ENCODE data around the gene SLC38A2.

The SLC38A2 gene

DNA sequence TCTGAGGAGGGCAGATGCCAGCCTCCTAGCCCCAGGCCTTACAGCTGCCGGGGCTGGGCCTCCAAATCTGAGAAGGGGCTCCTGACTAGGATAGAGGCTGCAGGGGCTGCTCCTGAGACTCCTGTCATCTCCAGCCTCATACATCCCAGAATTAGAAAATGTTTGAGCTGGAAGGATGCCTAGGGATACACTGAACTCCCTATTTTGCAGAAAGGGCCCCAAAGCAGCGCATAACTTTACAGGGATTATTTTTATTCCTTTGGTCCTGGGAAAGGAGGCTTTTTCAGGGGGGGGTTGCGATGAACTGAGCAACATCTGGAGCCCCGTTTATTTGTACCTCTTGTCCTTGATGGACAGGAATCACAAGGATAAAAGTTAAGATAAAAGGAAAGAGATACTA is 35.9 kb upstream of the SLC38A2 start:
- H3K9me3 ChIP-seq (ENCODE audit: insufficient read depth, low read length) = no peaks in the 10 kb centered on the region
- no peak overlapping the region for H3K27ac ChIP-seq (ENCODE audit: low read depth, low read length)
- no peaks in the 10 kb centered on the region for H3K36me3 ChIP-seq (ENCODE audit: low read length)
- no peak for TF ChIP-seq EZH2phosphoT487 (conservative IDR thresholded peaks at IDR 0.05; ENCODE audit: low read length)
- TF ChIP-seq, protein P1, sequence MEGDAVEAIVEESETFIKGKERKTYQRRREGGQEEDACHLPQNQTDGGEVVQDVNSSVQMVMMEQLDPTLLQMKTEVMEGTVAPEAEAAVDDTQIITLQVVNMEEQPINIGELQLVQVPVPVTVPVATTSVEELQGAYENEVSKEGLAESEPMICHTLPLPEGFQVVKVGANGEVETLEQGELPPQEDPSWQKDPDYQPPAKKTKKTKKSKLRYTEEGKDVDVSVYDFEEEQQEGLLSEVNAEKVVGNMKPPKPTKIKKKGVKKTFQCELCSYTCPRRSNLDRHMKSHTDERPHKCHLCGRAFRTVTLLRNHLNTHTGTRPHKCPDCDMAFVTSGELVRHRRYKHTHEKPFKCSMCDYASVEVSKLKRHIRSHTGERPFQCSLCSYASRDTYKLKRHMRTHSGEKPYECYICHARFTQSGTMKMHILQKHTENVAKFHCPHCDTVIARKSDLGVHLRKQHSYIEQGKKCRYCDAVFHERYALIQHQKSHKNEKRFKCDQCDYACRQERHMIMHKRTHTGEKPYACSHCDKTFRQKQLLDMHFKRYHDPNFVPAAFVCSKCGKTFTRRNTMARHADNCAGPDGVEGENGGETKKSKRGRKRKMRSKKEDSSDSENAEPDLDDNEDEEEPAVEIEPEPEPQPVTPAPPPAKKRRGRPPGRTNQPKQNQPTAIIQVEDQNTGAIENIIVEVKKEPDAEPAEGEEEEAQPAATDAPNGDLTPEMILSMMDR (IDR thresholded peaks at IDR 0.05; ENCODE audit: insufficient read depth, low read length, poor library complexity, severe bottlenecking) = no peak
- 0 out of 2 replicates have a peak, but pooled peaks cover 4% of the 10 kb centered on the region for H3K27me3 ChIP-seq (ENCODE audit: low read length)
- H4K20me1 ChIP-seq (ENCODE audit: low read depth, low read length) = no peaks in the 10 kb centered on the region
- no peaks in the 10 kb centered on the region for H3K9me2 ChIP-seq (replicated peaks; ENCODE audit: insufficient read depth, low read length)
- H2AFZ ChIP-seq (ENCODE audit: low read depth, low read length, severe bottlenecking) = no peak overlapping the region
- H3F3A ChIP-seq (ENCODE audit: insufficient read depth) = no peaks in the 10 kb centered on the region
- H3K4me3 ChIP-seq (ENCODE audit: insufficient read depth, low read length, poor library complexity, severe bottlenecking) = no peak overlapping the region
- no peak overlapping the region for H3K4me2 ChIP-seq (ENCODE audit: low read depth, low read length, poor library complexity, severe bottlenecking)
- H3K79me2 ChIP-seq (ENCODE audit: insufficient read depth, low read length) = no peaks in the 10 kb centered on the region
- H3K9ac ChIP-seq (ENCODE audit: low read length) = no peak overlapping the region

DNA sequence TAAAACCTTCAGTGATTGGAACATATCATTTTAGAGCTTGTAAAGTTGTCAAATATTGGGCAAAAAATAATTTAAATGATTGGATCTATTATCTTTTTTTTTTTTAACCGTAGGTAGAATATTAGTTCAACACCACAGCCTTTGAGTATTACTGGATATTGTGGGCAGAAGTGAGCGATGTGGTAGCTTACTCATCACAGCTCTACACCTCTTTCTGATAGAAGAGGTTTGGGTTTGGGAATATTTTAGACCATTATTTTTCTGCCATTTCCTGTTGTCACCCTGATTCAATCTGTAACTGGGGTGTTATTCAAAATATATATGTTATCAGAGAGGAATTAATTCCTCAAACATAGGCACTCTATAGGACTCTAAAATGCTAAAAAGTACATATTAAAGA is 34.8 kb upstream of the SLC38A2 start:
- no peak overlapping the region for H3K4me2 ChIP-seq (ENCODE audit: low read depth, low read length, poor library complexity, severe bottlenecking)
- H3K36me3 ChIP-seq (ENCODE audit: low read length) = no peaks in the 10 kb centered on the region
- H2AFZ ChIP-seq (ENCODE audit: low read depth, low read length, severe bottlenecking) = no peak overlapping the region
- no peaks in the 10 kb centered on the region for H3F3A ChIP-seq (ENCODE audit: insufficient read depth)
- H4K20me1 ChIP-seq (ENCODE audit: low read depth, low read length) = no peaks in the 10 kb centered on the region
- no peak overlapping the region for H3K9ac ChIP-seq (ENCODE audit: low read length)
- no peak for TF ChIP-seq EZH2phosphoT487 (conservative IDR thresholded peaks at IDR 0.05; ENCODE audit: low read length)
- TF ChIP-seq, protein P1 (IDR thresholded peaks at IDR 0.05; ENCODE audit: insufficient read depth, low read length, poor library complexity, severe bottlenecking) = no peak
- H3K9me2 ChIP-seq (replicated peaks; ENCODE audit: insufficient read depth, low read length) = no peaks in the 10 kb centered on the region
- H3K4me3 ChIP-seq (ENCODE audit: insufficient read depth, low read length, poor library complexity, severe bottlenecking) = no peak overlapping the region
- H3K79me2 ChIP-seq (ENCODE audit: insufficient read depth, low read length) = no peaks in the 10 kb centered on the region
- no peaks in the 10 kb centered on the region for H3K9me3 ChIP-seq (ENCODE audit: insufficient read depth, low read length)
- 0 out of 2 replicates have a peak, but pooled peaks cover 4% of the 10 kb centered on the region for H3K27me3 ChIP-seq (ENCODE audit: low read length)
- H3K27ac ChIP-seq (ENCODE audit: low read depth, low read length) = no peak overlapping the region

DNA sequence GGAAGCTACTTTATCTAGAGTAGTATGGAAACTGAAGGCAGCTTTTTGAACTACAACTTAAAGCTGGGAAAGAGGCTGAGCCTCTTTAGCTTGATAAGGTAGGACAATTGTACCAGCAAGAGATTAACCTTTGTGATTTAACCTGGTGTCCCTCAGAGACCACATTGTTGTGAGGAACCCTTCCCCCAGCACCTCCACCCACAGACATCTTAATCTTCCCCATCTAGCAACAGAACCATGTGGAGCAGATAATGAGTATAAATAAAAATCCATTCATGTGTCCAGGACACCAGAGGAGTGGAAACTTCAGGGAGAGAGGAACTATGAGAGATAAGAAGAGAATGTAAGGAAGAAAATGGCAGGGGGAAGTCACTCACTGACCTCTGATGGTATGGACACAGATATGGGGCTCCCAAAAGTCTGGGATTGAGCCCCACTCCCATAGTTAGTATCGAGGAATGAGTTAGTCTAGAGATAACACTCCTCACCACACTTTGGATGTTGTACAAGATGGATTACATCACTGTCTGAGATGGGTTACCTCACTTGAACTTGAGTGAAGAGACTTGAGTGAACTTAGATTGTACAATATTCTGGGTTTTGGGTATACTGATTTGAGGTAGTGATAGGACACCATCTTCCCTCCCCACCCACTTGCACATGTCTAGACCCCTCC is 33.9 kb upstream of the SLC38A2 start:
- H3K79me2 ChIP-seq (ENCODE audit: insufficient read depth, low read length) = no peaks in the 10 kb centered on the region
- no peak overlapping the region for H3K9ac ChIP-seq (ENCODE audit: low read length)
- no peak overlapping the region for H2AFZ ChIP-seq (ENCODE audit: low read depth, low read length, severe bottlenecking)
- TF ChIP-seq EZH2phosphoT487 (conservative IDR thresholded peaks at IDR 0.05; ENCODE audit: low read length) = no peak
- TF ChIP-seq, protein P1 (IDR thresholded peaks at IDR 0.05; ENCODE audit: insufficient read depth, low read length, poor library complexity, severe bottlenecking) = no peak
- H3K9me3 ChIP-seq (ENCODE audit: insufficient read depth, low read length) = no peaks in the 10 kb centered on the region
- H3F3A ChIP-seq (ENCODE audit: insufficient read depth) = no peaks in the 10 kb centered on the region
- H3K36me3 ChIP-seq (ENCODE audit: low read length) = no peaks in the 10 kb centered on the region
- no peaks in the 10 kb centered on the region for H4K20me1 ChIP-seq (ENCODE audit: low read depth, low read length)
- no peak overlapping the region for H3K27ac ChIP-seq (ENCODE audit: low read depth, low read length)
- no peak overlapping the region for H3K4me3 ChIP-seq (ENCODE audit: insufficient read depth, low read length, poor library complexity, severe bottlenecking)
- no peak overlapping the region for H3K4me2 ChIP-seq (ENCODE audit: low read depth, low read length, poor library complexity, severe bottlenecking)
- no peaks in the 10 kb centered on the region for H3K9me2 ChIP-seq (replicated peaks; ENCODE audit: insufficient read depth, low read length)
- H3K27me3 ChIP-seq (ENCODE audit: low read length) = 0 out of 2 replicates have a peak, but pooled peaks cover 4% of the 10 kb centered on the region

Measured in SU-DHL-6 (cell line).